ENCODE measurements around the gene FAM241A. TPM values are rescaled to one million over a fixed set of nuclear protein-coding genes. Genes with fewer than 3 reads are reported as not detected.
A peak's percentile ranks its signal among the peaks of the same experiment; 100 is the strongest.

FAM241A gene
- total RNA-seq, 4 donors from 2014 or later: 4.3 to 8.1 (median 4.7) TPM

GRCh38 chr4:112144546-112145325 is 518 bp upstream of the FAM241A start:
- H3K4me3 ChIP-seq: peak overlapping the region; percentile 98
- H3K27me3 ChIP-seq: no peaks in the 10 kb centered on the region
- H3K27ac ChIP-seq: peak overlapping the region; percentile 24 to 96 (median 94)
- no peaks in the 10 kb centered on the region for H3K36me3 ChIP-seq
- H3K4me1 ChIP-seq: peaks cover 0 to 27% (median 0%) of the 10 kb centered on the region in 3 donors
- TF ChIP-seq POLR2AphosphoS5 (IDR thresholded peaks at IDR 0.05) (no peak), POLR2A (IDR thresholded peaks at IDR 0.05) (no peak), CTCF (IDR thresholded peaks at IDR 0.05) (no peak), EP300 (IDR thresholded peaks at IDR 0.05) (no peak)
- no peak for ATAC-seq
- H3K9me3 ChIP-seq: no peaks in the 10 kb centered on the region
- 29 to 35% methylated on average over 7 to 9 of the region's 20 CpGs for WGBS, 2 donors (ENCODE audit: low coverage in 1 of 2)

GRCh38 chr4:112145790-112146501 is 692 bp downstream of the FAM241A start:
- peak overlapping the region; percentile 85 to 96 (median 94) for H3K27ac ChIP-seq
- H3K27me3 ChIP-seq: no peaks in the 10 kb centered on the region
- TF ChIP-seq CTCF (IDR thresholded peaks at IDR 0.05) (peak in 3 of 4 experiments; percentile 19 to 40 (median 26)), POLR2A (IDR thresholded peaks at IDR 0.05) (no peak), POLR2AphosphoS5 (IDR thresholded peaks at IDR 0.05) (no peak), EP300 (IDR thresholded peaks at IDR 0.05) (no peak)
- no peaks in the 10 kb centered on the region for H3K36me3 ChIP-seq
- H3K4me3 ChIP-seq: peak overlapping the region; percentile 98
- WGBS, 2 donors (ENCODE audit: low coverage in 1 of 2): 0 to 1% methylated on average over 14 to 23 of the region's 53 CpGs
- H3K4me1 ChIP-seq: peaks cover 0 to 23% (median 0%) of the 10 kb centered on the region in 3 donors
- H3K9me3 ChIP-seq: no peaks in the 10 kb centered on the region
- ATAC-seq: peak; percentile 54

- no peak for TF ChIP-seq POLR2AphosphoS5 (IDR thresholded peaks at IDR 0.05)
- TF ChIP-seq CTCF (IDR thresholded peaks at IDR 0.05): no peak
- TF ChIP-seq EP300 (IDR thresholded peaks at IDR 0.05): no peak
- no peak for TF ChIP-seq POLR2A (IDR thresholded peaks at IDR 0.05)
- no peak for ATAC-seq
- H3K27ac ChIP-seq: peak overlapping the region; percentile 85 to 96 (median 94)
- H3K4me3 ChIP-seq: peak overlapping the region; percentile 98
- no peaks in the 10 kb centered on the region for H3K9me3 ChIP-seq
- no peaks in the 10 kb centered on the region for H3K27me3 ChIP-seq
- WGBS, 2 donors (ENCODE audit: low coverage in 1 of 2): 39 to 43% methylated on average over 2 of the region's 2 CpGs
- H3K36me3 ChIP-seq: no peaks in the 10 kb centered on the region
- peaks cover 0 to 21% (median 0%) of the 10 kb centered on the region in 3 donors for H3K4me1 ChIP-seq
Measured at GRCh38 chr4:112146502-112146813, 1.2 kb downstream of the FAM241A start.

- no peak for ATAC-seq
- H3K4me3 ChIP-seq: peak overlapping the region in 1 of 2 donors; percentile 98
- H3K36me3 ChIP-seq: no peaks in the 10 kb centered on the region
- H3K27me3 ChIP-seq: no peaks in the 10 kb centered on the region
- peaks cover 0 to 21% (median 0%) of the 10 kb centered on the region in 3 donors for H3K4me1 ChIP-seq
- H3K27ac ChIP-seq: peak overlapping the region in 1 of 4 donors; percentile 31
- no peaks in the 10 kb centered on the region for H3K9me3 ChIP-seq
- no peak for TF ChIP-seq EP300 (IDR thresholded peaks at IDR 0.05)
- no peak for TF ChIP-seq POLR2AphosphoS5 (IDR thresholded peaks at IDR 0.05)
- TF ChIP-seq CTCF (IDR thresholded peaks at IDR 0.05): no peak
- no peak for TF ChIP-seq POLR2A (IDR thresholded peaks at IDR 0.05)
- 43 to 55% methylated on average over 5 of the region's 5 CpGs for WGBS, 2 donors (ENCODE audit: low coverage in 1 of 2)
Measured at GRCh38 chr4:112147697-112148096, 2.4 kb downstream of the FAM241A start.

Measured in gastroesophageal sphincter (tissue), 4 donors.